Right kidney (tissue), 1 donor: Measurements from ENCODE around the gene CALM3.

ENCODE experiments used
- DNase-seq: peaks from one replicate; pipeline ENCODE4 v3.0.0-alpha.2; 2016

The CALM3 gene

DNA sequence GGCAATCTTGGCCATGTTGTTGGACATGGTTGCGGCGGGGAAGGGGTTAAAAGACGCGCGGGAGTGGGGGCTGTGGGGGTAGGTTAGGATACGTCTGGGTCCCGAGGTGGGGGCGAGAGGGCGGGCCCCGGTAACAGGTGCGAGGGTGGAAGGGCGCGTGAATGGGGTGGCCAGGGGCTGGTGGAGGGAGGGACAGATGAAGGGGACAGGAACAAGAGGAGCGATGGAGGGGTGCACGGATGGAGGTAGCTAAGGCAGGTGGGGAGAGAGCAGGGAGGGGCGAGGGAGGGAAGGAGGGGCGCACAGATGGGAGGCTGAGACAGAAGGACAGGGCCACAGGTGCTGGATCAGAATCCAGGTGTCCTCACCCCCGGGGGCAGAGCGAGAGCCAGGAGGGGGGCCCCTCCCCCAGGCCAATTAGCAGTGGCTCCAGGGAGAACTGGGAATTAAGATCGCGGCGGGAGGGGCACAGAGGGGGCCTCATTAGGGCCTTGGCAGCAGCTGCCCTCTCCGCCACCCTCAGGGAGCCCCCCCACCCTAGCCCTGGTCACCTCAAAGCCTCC, 33.6 kb downstream of the CALM3 start:
- no peak for DNase-seq

DNA sequence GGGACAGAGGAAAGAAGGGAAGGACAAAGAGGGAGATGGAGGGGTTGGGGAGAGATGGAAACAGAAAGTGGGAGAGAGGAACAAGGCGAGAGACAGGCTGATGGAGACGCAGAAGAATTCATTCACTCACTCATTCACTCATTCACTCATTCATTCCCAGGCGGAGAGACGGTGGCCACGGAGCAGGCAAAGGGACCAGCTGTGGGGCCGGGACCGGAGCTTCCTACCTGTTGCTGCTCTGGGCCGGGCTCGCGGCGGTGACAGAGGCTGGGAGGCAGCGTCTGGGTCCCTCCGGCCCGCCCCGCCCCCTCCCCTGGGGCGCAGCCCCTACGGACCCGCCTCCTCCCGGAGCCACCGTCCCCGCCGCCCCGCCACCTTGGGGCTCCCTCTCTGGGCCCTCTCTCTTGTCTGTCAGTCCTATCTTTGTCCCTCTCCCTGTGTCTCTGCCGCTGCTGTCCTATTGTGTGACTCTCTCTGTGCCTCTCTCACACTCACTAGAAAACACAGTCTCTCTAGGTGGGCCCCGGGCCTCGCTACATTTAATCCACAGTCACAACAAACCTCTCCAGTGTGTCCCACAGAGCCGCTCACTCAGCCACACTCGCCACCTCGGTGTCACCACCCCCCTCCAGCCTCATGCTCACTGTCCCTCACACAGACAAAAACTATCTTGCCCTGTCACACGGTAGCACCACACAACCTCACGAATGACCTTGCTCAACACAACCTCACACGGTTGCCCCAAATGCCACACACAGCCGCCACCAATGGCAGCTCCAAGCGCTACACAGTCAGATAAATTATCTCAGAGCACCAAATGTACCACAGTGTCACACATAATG, 35.0 kb downstream of the CALM3 start, which contains the start of gene GNG8:
Gene GNG8 (minus strand): TSS at position 283 of the 842 bp plus-strand sequence. CDS start 1,520 bp downstream, outside the sequence.
- DNase-seq, result no peak

DNA sequence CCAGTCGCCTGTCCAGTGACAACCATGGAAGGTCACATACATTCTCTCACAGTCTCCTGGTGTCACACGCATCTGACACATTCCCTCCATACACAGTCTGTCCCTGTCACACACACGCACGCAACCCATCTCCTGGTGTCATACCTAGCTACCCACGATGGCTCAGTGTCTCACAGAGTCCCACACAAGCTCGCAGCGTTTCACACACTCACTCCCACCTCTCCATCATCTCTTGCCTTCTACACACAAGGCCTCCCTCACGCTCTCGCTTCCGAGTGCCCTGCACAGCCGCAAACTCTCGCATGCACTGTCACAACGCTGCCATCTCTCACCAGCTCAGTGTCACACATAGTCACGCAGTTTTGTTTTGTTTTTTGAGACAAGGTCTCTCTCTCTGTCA, 36.1 kb downstream of the CALM3 start:
- DNase-seq, result no peak

DNA sequence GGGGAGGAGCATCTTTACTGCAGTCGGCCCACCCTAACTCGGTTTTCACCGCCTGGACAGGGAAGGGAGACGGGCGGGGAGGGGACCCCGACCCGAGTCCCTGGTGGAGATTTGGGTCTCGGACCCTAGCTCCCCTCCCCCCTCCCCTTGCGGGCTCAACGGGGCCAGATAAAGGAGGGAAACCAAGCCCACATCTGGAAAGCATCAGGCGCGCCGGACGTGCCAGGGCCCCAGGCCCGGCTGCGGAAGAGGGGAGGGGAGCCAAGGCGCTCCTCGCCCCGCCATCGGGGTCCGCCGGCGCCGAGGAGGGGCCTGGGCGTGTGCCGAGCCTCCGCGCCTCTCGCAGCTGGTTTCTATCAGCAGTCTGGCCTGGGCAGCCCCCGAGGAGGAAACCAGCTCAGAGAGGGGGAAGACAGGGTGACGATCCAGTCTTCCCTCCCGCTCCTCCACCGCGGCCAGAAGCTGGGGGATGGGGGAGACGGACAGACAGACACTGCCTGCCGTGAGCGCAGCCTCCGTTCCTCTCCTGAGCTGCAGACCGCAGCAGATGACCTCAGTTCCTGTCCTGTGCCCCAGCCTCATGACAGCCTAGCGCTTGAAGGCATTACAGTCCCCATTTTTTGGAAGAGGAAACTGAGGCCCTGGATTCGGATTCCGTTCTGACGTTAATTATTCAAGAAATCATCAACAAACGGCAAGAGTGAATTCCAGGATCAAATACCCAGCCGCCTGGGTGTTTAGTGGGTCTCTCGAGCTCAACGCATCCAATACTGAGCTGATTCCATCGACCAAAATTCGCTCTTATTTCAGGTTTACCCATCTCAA, 38.4 kb downstream of the CALM3 start:
- peak; percentile 91 for DNase-seq

DNA sequence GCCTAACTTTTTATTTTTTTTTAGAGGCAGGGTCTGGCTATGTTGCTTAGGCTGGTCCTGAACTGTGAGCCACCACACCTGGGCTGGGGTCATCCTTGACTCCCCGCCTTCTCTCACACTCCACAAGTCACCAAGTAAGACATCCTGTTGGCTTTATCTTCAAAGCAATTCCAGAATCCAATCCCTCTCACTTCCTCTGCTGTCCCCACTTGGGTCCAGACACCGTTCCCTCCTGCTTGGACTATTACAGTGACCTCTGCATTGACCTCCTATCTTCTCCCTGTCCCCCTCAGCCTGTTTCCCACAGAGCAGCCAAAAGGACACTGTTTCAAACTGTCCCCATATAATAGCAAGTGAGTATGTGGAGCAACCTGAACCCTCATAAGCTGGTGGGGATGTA, 39.5 kb downstream of the CALM3 start:
- no peak for DNase-seq

DNA sequence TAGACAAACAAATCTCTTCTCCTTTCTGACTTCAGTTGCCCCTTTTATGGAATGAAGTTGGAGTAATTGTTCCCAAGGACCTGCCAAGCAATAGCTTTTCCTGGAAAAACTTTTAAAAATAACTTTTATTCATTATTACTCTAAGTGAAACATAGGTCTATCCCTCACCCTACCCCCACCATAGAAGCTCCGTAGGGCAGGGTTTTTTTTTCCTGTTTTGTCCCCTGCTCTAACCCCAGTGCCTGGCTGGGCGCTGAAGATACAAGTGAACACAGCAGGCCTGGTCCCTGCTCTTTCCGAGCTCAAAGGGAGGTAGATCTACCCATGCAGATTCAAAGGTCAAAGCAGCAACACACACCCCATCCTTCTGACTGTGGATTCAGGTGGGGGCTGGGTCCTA, 43.6 kb downstream of the CALM3 start:
- DNase-seq, result no peak

DNA sequence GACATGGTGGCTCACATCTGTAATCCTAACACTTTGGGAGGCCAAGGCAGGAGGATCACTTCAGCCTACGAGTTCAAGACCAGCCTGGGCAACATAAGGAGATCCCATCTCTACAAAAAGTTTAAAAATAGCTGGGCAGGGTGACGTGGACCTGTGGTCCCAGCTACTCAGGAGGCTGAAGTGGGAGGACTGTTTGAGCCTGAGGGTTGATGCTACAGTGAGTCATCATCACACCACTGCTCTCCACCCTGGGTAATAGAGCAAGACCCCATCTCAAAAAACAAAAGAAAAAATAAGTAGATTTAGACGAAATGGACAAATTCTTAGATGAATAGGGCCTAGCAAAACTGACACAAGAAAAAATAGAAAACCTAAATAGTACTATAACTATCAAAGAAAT, 45.3 kb downstream of the CALM3 start:
- DNase-seq, result no peak

DNA sequence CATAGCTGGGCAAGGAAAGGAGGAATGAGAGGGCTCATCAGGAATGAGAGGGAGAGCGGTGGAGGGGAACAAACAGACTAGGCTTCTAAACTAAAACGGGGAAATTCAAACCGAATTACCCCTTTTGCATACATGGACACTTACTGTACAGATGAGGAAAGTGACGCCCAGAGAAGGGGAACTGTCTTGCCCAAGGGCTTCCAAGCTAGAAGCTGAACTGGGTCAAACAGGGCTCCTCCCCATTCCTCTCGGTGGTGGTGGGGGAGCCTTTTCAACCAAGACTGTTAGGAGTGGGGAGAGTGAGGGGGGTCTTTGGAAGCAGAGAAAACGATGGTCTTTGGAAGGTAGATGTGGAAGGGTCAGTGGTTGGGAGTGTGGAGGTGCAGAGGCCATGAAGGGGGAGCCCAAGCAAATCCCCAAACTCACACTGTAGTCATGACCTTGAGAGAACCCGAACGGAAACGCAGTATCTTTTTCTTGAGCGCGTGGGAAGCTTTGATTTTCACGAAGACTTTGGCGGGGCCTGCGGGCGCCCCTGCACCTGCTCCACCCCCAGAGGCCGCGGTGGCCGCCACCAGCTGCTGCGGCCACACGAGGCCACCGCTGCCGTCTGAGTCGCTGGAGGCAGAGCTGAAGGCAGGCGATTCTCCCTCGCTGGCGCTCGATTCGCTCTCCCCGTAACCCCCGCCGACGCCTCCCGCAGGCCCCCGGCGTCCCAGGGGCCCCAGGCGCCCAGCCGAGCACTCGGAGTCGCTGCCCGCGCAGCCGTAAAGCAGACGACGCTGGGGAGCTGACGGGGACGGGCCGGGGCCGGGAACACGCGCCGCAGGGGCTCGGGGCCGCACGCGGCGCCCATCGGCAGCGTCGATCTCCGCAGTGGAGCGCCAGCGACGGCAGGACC, 47.2 kb downstream of the CALM3 start:
- no peak for DNase-seq

DNA sequence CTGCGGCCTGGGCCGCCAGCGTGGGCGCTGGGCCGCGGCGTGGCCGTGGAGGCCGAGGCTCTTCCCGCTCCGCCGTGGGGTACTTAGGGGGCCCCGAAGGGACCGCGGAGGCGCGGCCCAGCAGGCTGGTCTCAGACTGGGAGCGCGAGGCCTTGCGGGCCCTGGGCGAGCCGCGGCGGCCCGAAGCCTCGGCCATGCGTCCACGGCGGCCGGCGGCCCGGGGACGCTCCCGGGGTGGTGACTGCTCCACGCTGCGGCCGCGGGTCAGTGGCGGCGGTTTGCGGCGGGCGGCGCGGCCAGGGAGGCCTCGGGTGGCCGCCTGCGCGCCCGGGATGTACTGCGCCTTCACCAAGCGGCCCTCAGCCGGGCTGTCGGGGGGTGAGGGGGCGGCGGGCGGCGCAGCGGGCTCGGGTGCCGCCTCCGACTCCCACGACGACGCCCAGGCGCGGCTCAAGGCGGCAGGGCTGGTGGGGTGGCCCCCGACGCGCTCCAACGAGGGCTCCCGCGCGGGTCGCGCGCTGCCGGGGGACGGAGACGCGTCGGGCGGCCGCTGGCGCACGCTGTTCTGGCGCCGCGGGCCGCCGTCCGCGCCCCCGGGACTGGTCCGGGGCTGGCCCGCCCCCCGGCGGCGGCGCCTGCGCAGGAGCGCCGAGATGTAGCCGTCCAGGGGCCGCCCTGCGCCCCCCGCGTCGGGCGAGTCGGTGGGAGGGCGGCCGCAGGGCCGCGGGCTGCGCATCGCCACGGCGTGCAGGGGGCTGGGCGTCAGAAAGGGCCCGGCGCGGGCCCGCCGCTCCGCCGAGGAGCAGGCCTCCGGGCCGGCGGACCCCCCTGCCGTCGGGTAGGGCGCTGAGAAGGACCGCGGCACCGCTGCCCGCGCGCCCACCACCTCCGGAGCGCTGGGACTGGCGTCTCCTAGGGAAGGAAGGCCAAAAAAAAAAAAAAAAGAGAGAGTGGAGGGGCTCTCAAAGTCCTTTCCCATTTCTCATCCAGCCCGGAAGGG, 48.1 kb downstream of the CALM3 start:
- no peak for DNase-seq

DNA sequence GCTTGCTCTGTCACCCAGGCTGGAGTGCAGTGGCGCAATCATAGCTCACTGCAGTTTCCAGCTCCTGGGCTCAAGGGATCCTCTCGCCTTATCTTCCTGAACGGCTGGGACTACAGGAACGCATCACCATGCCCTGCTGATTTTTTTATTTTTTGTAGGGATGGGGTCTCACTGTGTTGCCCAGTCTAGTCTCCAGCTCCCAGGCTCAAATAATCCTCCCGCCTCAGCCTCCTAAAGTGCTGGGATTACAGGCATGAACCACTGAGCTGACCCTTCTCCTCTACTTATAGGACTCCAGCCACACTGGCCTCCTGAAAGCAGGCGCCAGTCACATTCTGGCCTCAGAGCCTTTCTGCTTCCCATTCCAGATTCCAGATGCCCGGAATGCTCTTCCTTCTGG, 49.3 kb downstream of the CALM3 start:
- DNase-seq, result no peak

DNA sequence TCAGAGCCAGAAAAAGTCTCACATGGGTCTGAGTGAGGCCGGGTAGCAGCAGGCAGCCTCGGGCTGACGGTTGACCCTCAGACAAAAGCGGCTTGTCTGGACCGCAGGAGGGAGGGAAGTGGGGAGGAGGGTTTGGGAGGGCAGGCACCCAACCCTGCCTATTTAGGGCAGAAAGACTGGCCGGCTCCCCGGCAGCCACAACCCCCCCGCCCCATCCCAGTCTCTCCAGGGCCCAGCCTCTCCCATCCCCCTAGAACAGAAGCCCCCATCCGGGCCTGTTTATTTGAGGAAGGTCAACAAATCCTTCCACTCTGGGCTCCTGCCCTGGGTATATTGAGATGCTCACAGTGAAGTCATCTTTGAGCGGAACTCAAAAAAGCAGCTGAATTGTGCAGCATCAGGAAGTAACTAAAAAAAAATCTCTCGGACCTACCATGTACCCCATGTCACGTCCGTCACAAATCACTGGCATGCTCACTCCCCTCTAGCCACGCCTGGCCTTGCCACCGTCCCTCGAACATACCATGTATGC, 53.6 kb downstream of the CALM3 start:
- no peak for DNase-seq

DNA sequence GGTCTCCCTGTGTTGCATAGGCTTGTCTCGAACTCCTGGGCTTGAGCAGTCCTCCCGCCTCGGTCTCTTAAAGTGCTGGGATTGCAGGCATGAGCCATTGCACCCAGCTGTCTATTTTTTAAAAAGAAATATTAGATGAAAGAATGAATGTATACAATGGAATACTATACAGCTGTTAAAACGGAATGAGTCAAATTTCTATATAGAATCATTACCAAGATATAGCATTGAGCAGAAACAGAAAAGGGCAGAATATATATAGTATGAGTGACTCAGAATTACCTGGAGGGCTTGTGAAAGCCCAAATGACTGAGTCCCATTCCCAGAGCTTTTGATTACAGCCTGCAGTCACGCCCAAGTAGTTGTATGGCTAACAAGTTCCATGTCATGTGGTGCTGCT, 55.4 kb downstream of the CALM3 start:
- DNase-seq, result no peak

DNA sequence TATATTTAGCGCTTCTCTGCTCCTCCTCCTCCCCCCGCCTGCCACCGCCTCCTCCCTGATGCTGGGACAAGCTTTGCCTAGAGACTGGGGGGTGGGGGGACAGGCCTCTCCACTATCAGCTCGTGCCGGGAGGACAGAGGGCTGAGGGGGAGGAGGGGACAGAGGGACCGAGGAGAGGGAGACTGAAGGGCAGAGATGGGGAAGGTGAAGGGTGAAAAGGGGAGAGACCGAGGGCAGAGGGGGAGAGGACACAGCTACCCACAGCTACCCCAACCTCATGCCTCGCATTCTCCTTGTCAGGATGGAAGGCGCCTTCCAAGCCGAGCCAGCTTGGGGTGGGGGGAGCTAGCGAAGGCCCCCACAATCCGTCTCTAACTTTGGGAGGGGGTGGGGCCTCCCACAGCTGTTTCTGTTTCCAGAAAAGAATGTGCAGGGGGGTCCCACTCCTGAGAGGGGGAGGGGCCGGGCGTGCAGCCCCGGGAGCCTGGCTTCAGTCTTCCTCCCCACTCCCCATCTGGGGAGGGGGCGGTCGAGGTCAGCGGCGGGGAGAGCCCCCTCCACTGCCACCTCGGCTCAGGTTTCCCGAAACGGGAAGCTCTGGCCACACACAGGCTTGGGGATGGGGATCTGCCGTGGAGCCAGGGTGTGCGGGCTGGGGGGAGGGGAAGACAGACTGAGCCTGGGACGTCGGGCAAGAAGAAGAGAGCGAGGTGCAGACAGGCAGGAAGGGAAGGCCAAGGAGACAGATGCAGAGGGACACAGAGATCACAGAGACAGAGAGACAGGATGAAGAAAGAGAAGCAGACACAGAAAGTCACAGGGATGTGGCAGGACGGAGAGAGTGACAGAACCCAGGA, 58.2 kb downstream of the CALM3 start:
- DNase-seq, result peak; percentile 77

DNA sequence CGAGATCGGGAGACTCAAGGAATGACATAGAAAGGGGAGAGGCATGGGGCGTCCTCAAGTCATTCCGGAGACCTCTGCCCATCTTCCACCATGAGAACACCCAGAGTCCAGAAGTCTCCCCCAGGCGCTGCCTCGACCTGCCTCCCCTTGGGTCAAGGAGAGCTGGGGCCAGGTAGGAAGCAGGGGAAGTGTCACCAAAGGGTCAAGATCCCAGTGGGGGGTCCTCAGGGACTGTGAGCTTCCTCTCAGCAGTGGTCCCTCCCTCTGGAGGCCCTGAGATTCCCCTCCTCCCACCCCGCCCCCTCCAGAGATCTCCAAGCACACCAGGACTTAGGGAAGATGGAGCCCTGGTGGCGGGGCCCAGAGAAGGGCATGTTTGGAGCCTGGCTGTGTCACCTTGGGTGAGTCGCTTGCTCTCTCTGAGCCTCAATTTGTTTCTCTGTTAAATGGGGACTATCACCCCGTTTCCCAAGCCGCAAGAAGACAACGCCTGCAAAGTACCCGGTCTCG, 58.9 kb downstream of the CALM3 start:
- no peak for DNase-seq
